Left renal pelvis (tissue), 4 donors: ENCODE measurements around the gene DLX1. TPM values are rescaled to one million over a fixed set of nuclear protein-coding genes. Genes with fewer than 3 reads are reported as not detected.
"Not testable (repeated sequence)": the region's sequence is repeated elsewhere in the genome, so short reads cannot be mapped to it uniquely, and the experiment has no call there.

Source experiments
- DNase-seq, 4 donors: peaks; one replicate each; pipeline ENCODE4 v3.0.0-alpha.2; 2013; ENCODE audit warnings: low read depth in 4 of 4, low spot score in 3 of 4
- polyA plus RNA-seq, 4 donors: library from polyadenylated mRNA; unstranded; fragments of 120-200 nt; gene quantifications; one replicate each; pipeline ENCODE4 v1.2.1, GENCODE V29; 2013; ENCODE audit not compliant: insufficient read length in 4 of 4

The DLX1 gene
- polyA plus RNA-seq, 4 donors, result 0.10 to 0.62 (median 0.19) TPM

- no peak for DNase-seq
These were observed 24.1 kb downstream of the DLX1 start for GRCh38 chr2:172109256-172109987.

DNA sequence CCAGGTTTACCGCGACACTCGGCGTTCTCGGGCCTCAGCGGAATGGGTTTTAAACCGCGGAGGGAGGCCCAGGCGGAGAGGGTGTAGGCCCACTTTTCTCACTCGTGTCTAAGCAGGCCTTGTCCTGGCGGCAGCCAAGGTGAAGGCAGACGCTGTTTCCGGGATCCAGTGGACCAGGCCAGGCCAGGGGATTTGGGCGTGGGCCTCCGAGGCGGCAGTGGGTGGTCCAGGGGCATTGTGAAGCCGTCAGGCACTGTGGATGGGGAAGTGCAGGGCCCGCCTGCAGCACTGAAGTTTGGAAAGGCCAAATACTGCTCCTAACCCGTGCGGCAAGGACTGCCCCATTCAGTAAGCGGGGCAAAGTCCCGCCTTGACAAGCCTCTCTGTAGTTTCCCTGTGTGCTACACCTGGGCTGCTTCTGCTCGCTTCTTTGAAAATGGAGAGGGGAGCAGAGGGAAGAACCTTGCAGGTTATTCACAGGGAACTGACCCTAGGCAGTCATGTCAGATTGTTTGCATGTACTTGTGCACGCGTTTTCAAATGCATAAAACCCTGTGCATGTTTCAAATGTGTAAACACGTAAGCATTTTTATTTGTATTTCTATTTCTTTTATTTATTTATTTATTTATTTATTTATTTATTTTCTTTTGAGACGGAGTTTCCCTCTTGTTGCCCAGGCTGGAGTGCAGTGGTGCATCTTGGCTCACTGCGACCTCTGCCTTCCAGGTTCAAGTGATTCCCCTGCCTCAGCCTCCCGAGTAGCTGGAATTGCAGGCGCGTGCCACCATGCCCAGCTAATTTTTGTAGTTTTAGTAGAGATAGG is 24.9 kb downstream of the DLX1 start:
- no peak for DNase-seq

- no peak for DNase-seq
These were observed 28.3 kb downstream of the DLX1 start for GRCh38 chr2:172113617-172114016.

DNA sequence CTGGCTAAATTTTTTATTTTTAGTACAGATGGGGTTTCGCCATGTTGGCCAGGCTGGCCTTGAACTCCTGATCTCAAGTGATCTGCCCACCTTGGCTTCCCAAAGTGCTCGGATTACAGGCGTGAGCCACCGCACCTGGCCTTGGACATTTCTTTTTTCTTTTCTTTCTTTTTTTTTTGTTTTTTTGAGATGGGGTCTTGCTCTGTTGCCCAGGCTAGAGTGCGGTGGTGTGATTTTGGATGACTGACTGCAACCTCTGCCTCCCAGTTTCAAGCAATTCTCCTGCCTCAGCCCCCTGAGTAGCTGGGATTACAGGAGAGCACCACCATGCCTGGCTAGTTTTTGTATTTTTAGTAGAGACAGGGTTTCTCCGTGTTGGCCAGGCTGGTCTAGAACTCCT is 28.9 kb downstream of the DLX1 start:
- DNase-seq, result not testable (repeated sequence)

DNA sequence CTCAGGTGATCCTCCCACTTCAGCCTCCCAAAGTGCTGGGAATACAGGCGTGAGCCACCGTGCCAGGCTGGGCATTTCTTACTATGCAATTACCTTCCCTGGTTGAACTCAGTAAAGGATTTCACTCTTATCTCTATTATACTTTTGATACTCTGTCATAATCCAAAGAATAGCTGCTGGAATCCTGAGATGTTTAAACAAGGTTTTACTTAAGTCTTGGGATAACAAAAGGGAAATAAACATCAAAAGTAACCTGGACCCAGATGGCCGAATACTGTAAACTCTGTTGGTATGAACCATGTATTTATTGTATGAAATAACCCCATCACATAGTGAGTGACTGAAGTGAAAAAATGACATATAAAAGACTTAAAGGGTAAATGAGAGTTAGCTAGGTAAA is 29.3 kb downstream of the DLX1 start:
- DNase-seq, result no peak

DNA sequence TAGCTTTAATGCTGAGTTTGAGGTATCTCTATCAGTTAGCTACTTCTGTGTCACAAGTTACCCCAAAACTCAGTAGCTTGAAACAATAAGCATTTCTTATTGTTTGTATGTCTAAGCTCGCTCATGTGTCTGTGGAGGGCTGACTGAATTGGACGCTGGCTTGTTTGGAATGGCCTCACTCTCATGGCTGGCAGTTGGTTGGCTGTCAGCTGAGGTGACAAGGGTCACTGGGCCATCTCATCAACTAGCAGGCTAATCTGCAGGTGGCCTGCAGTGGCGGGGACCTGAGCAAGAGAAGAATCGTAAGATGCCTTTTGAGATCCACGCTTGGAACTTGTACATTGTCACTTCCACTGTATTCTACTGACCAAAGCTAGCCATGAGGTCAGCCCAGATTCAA is 30.8 kb downstream of the DLX1 start:
- no peak for DNase-seq

- DNase-seq, result no peak
These were observed 33.8 kb downstream of the DLX1 start for GRCh38 chr2:172119089-172119488.

- DNase-seq, result no peak
These were observed 34.8 kb downstream of the DLX1 start for GRCh38 chr2:172120118-172120517.

DNA sequence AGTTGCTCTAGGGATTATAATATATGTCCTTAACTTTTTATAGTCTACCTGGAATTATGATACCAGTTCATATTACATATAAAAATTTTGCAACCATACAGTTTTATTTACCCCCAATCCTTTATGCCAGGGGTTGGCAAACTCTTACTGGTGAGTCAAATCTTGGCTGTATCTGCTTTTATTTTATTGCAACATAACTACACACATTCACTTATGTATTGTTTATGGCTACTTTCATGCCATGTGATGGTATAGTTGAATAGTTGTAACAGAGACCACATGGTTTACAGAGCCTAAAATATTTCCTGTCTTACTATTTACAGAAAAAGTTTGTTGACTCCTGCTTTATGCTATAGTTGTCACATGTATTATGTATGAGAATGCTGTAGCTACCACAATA is 43.2 kb downstream of the DLX1 start:
- DNase-seq, result no peak

DNA sequence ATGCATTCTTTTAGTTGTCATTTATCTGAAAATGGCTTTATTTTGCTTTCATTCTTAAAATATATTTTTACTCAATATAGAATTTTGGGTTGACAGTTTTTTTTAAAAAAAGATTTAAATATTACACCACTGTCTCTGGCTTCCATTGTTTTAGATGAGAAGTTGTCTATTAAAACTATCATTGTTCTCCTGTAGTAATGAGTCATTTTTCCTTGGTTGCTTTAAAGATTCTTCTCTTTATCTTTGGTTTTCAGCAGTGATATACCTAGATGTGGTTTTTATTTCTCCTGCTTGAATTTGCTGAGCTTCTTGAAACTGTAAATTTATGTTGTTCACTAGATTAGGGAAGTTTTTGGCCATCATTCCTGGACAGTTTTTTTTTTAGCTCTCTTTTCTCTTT is 44.1 kb downstream of the DLX1 start:
- no peak for DNase-seq

DNA sequence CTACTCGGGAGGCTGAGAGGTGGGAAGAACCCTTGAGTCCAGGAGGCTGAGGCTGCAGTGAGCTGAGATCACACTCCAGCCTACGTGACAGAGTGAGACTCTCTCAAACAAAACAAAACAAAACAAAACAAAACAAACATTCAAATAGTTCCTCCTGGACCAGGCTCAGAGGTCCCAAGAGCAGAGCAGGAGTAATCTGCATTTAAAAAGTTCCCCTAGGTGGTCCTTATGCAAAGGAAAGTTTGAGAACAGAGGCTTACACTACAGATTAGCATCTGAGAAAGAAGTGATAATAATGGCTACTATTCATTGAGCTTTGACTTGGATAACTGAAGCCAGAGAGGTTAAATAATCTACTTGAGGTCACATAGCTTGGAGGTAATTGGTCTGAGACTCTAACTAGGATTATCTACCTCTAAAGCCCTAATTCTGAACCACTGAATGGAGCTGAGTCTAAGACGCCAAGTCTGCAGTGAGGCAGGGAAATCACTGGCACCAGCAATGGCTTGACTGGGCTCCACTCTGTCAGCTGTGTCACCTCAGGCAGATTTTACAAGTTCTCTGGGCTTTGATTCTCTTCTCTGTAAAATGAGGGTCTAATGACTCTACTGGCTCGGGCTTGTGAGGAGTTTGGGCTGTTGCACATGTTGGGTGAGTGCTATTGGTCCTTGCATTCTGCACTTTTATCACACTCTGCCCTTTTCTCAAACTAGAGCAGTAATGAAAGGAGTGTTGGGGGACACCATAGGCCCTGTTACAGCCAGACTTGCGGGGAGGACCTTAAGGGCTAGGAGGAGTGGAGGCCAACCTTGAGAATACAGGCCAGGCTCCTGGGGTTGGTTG is 46.6 kb downstream of the DLX1 start:
- DNase-seq, result no peak

DNA sequence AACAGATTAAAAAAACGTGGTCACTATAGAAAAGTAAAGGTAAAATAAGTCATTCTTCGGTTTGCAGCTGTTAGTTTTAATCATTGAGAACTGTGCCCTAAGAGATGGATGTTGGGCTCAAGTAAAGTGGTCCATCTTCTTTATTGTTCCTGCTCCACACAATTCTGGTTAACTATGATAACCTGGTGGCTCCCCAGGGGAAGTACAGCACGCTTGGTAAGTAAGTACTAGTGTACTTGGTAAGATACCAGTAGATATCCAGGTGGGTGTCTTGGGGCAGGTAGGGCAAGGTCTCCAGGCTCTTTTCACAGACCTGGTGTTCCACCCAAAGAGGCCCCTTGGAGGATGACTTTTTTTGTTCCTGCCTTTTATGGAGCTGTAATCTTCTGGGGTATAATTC is 49.0 kb downstream of the DLX1 start:
- DNase-seq, result no peak

GRCh38 chr2:172135446-172135845 is 50.1 kb downstream of the DLX1 start:
- DNase-seq, result no peak

GRCh38 chr2:172137109-172137508 is 51.8 kb downstream of the DLX1 start:
- DNase-seq, result no peak

- DNase-seq, result no peak
These were observed 52.6 kb downstream of the DLX1 start for GRCh38 chr2:172137943-172138342.

DNA sequence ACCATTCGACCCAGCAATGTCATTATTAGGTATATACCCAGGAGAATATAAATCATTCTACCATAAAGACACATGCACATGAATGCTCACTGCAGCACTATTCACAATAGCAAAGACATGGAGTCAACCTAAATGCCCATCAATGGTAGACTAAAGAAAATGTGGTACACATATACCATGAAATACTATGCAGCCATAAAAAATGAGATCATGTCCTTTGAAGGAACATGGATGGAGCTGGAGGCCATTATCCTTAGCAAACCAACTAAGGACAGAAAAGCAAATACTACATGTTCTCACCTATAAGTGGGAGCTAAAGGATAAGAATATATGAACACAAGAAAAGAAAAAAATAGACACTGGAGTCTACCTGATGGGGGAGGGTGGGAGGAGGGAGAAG is 53.4 kb downstream of the DLX1 start:
- DNase-seq, result not testable (repeated sequence)

Other genes starting within 250 kb of the DLX1 start
- 10 to 100 TPM; 22.4 to 28.9 (median 26.6) TPM for gene SLC25A12, start 191.3 kb upstream of the DLX1 start, polyA plus RNA-seq
- gene HAT1, start 163.0 kb upstream of the DLX1 start, polyA plus RNA-seq, result 10 to 100 TPM; 52.5 to 81.9 (median 66.6) TPM
- 10 to 100 TPM; 11.5 to 16.9 (median 13.1) TPM for gene METAP1D, start 85.6 kb upstream of the DLX1 start, polyA plus RNA-seq
- under 1 TPM in 3 of 4 donors, not detected in 1; 0.09 to 0.15 (median 0.11) TPM for gene DLX2, start 17.4 kb downstream of the DLX1 start, polyA plus RNA-seq